ENCODE measurements around the gene NTN3. TPM values are rescaled to one million over a fixed set of nuclear protein-coding genes. Genes with fewer than 3 reads are reported as not detected.
"Not testable (repeated sequence)": the region's sequence is repeated elsewhere in the genome, so short reads cannot be mapped to it uniquely, and the experiment has no call there.

NTN3 gene
- total RNA-seq, result not detected
- long read RNA-seq, result 0 reads

- DNase-seq (ENCODE audit: low spot score), result no peak
Observed at GRCh38 chr16:2471016-2471652, at the start of gene NTN3. Gene NTN3, plus strand, starts transcription at chr16:2471297. Its CDS starts 405 bp downstream, at chr16:2471702.

- peak; percentile 45 for DNase-seq (ENCODE audit: low spot score)
Observed at GRCh38 chr16:2422123-2422867, 48.8 kb upstream of the NTN3 start.

- no peak for DNase-seq (ENCODE audit: low spot score)
Observed at GRCh38 chr16:2424061-2425007, 46.8 kb upstream of the NTN3 start.

GRCh38 chr16:2425008-2425518 lies 46.0 kb upstream of the NTN3 start:
- no peak for DNase-seq (ENCODE audit: low spot score)

- DNase-seq (ENCODE audit: low spot score), result no peak
Observed at GRCh38 chr16:2425825-2426430, 45.2 kb upstream of the NTN3 start.

- DNase-seq (ENCODE audit: low spot score), result no peak
Observed at GRCh38 chr16:2426941-2427361, 44.1 kb upstream of the NTN3 start.

GRCh38 chr16:2427526-2427925 lies 43.6 kb upstream of the NTN3 start:
- no peak for DNase-seq (ENCODE audit: low spot score)

GRCh38 chr16:2428051-2428783 lies 42.9 kb upstream of the NTN3 start:
- DNase-seq (ENCODE audit: low spot score), result no peak

- no peak for DNase-seq (ENCODE audit: low spot score)
Observed at GRCh38 chr16:2428784-2429033, 42.4 kb upstream of the NTN3 start.

- peak; percentile 99 for DNase-seq (ENCODE audit: low spot score)
Observed at GRCh38 chr16:2429034-2429770, 41.9 kb upstream of the NTN3 start, which contains the start of gene CCNF. Gene CCNF, plus strand, starts transcription at chr16:2429447. Its CDS starts 35 bp downstream, at chr16:2429482.

GRCh38 chr16:2429771-2430663 lies 41.1 kb upstream of the NTN3 start:
- no peak for DNase-seq (ENCODE audit: low spot score)

- DNase-seq (ENCODE audit: low spot score), result no peak
Observed at GRCh38 chr16:2432286-2432685, 38.8 kb upstream of the NTN3 start.

GRCh38 chr16:2432801-2433505 lies 38.1 kb upstream of the NTN3 start:
- DNase-seq (ENCODE audit: low spot score), result no peak

GRCh38 chr16:2435236-2435635 lies 35.9 kb upstream of the NTN3 start:
- not testable (repeated sequence) for DNase-seq (ENCODE audit: low spot score)

GRCh38 chr16:2436110-2436509 lies 35.0 kb upstream of the NTN3 start:
- no peak for DNase-seq (ENCODE audit: low spot score)

GRCh38 chr16:2437032-2437790 lies 33.9 kb upstream of the NTN3 start:
- DNase-seq (ENCODE audit: low spot score), result no peak

- no peak for DNase-seq (ENCODE audit: low spot score)
Observed at GRCh38 chr16:2438121-2438520, 33.0 kb upstream of the NTN3 start.
